IMR-90 (cell line): ENCODE results near the gene FGF12. TPM values are rescaled to one million over a fixed set of nuclear protein-coding genes. Genes with fewer than 3 reads are reported as not detected.

Experiments
- ATAC-seq: fragments of 200-7000 bp; cut with Tn5 transposase; 2 replicates; pipeline ENCODE4 v1.9.1; 2020; ENCODE audit warnings: low read depth, mild to moderate bottlenecking, moderate library complexity
- BruUV-seq: library from RNA; stranded (reverse); fragments of 400-500 nt; replicated peaks from 2 replicates; lab custom pipeline; 2021; lab: Mats Ljungman, UMichigan
- CTCF ChIA-PET: fragments of 300-600 bp; formaldehyde crosslinking; extraction: SDS; loops from one replicate; lab custom pipeline; 2021; ENCODE audit warnings: antibody characterized with exemption; lab: Yijun Ruan, JAX
- POLR2A ChIA-PET: fragments of 300-600 bp; sonication (Branson Sonifier 250); formaldehyde crosslinking; loops from one replicate; lab custom pipeline; 2022; ENCODE audit warnings: antibody characterized with exemption; ENCODE audit not compliant: unreplicated experiment; lab: Charles Lee
- DNase-seq: peaks from one replicate; pipeline ENCODE4 v3.0.0; 2013
- H2AFZ ChIP-seq: replicated peaks from 2 replicates; pipeline ENCODE3; 2013; ENCODE audit warnings: low read length, mild to moderate bottlenecking; ENCODE audit not compliant: poor library complexity
- H2AK5ac ChIP-seq: 2 replicates; pipeline ENCODE4 v1.6.1; 2013; ENCODE audit warnings: low read depth, low read length, inconsistent platforms
- H2AK9ac ChIP-seq: replicated peaks from 2 replicates; pipeline ENCODE3; 2013; ENCODE audit warnings: mild to moderate bottlenecking, low read depth, low read length, moderate library complexity; ENCODE audit not compliant: poor library complexity
- H2BK120ac ChIP-seq: 2 replicates; pipeline ENCODE4 v1.6.1; 2013; ENCODE audit warnings: low read depth, low read length, inconsistent platforms
- H2BK15ac ChIP-seq: 3 replicates; pipeline ENCODE4 v1.6.1; 2013; ENCODE audit warnings: low read depth, low read length, inconsistent platforms
- H2BK20ac ChIP-seq: 2 replicates; pipeline ENCODE4 v1.6.1; 2013; ENCODE audit warnings: low read depth, mild to moderate bottlenecking, inconsistent platforms, low read length, moderate library complexity
- H2BK5ac ChIP-seq: 2 replicates; pipeline ENCODE4 v1.6.1; 2013; ENCODE audit warnings: mild to moderate bottlenecking, low read depth, low read length, inconsistent platforms; ENCODE audit not compliant: poor library complexity, severe bottlenecking
- H3K14ac ChIP-seq: replicated peaks from 2 replicates; pipeline ENCODE4 v1.6.1; 2013; ENCODE audit warnings: low read depth, low read length, inconsistent platforms
- H3K18ac ChIP-seq: 2 replicates; pipeline ENCODE4 v1.6.1; 2013; ENCODE audit warnings: low read depth, low read length, control low read depth
- H3K23ac ChIP-seq: 2 replicates; pipeline ENCODE4 v1.6.1; 2013; ENCODE audit warnings: low read depth, low read length, inconsistent platforms
- H3K27ac ChIP-seq: 2 replicates; pipeline ENCODE4 v1.5.1; 2013; ENCODE audit warnings: mild to moderate bottlenecking, control low read depth, low read length; ENCODE audit not compliant: insufficient read depth
- H3K27me3 ChIP-seq: 2 replicates; pipeline ENCODE4 v1.6.1; 2013; ENCODE audit warnings: low read length; ENCODE audit not compliant: control insufficient read depth, insufficient read depth
- H3K36me3 ChIP-seq: 2 replicates; pipeline ENCODE4 v1.6.1; 2013; ENCODE audit warnings: low read length, mixed read lengths; ENCODE audit not compliant: control insufficient read depth, insufficient read depth
- H3K4ac ChIP-seq: 2 replicates; pipeline ENCODE4 v1.6.1; 2013; ENCODE audit warnings: low read depth, low read length, inconsistent platforms
- H3K4me1 ChIP-seq: 2 replicates; pipeline ENCODE4 v1.6.1; 2013; ENCODE audit warnings: low read length, mixed read lengths; ENCODE audit not compliant: control insufficient read depth, insufficient read depth
- H3K4me2 ChIP-seq: 2 replicates; pipeline ENCODE4 v1.6.1; 2013; ENCODE audit warnings: low read depth, mild to moderate bottlenecking, control low read depth, low read length, moderate library complexity
- H3K4me3 ChIP-seq: 2 replicates; pipeline ENCODE4 v1.5.1; 2013; ENCODE audit warnings: low read depth, mild to moderate bottlenecking, control low read depth, low read length, moderate library complexity; ENCODE audit not compliant: insufficient read depth
- H3K56ac ChIP-seq: 2 replicates; pipeline ENCODE4 v1.6.1; 2013; ENCODE audit warnings: low read length, inconsistent platforms; ENCODE audit not compliant: insufficient read depth; ENCODE audit errors: extremely low read depth
- H3K79me1 ChIP-seq, 2 experiments: 2 replicates each; pipeline ENCODE4 v1.6.1; 2013; ENCODE audit warnings: low read length in 2 of 2, inconsistent platforms in 1 of 2, low read depth in 1 of 2
- H3K9ac ChIP-seq: 2 replicates; pipeline ENCODE4 v1.6.1; 2013; ENCODE audit warnings: low read depth, low read length, control low read depth
- H3K9me1 ChIP-seq: 2 replicates; pipeline ENCODE4 v1.6.1; 2013; ENCODE audit warnings: low read length, inconsistent platforms; ENCODE audit not compliant: insufficient read depth
- H3K9me3 ChIP-seq: 2 replicates; pipeline ENCODE4 v1.6.1; 2013; ENCODE audit warnings: low read length; ENCODE audit not compliant: control insufficient read depth, insufficient read depth
- H4K20me1 ChIP-seq: 2 replicates; pipeline ENCODE4 v1.6.1; 2013; ENCODE audit warnings: low read length, inconsistent platforms; ENCODE audit not compliant: insufficient read depth
- H4K5ac ChIP-seq: 2 replicates; pipeline ENCODE4 v1.6.1; 2013; ENCODE audit warnings: mild to moderate bottlenecking, low read depth, low read length, control low read depth
- H4K8ac ChIP-seq, 2 experiments: 2 replicates each; pipeline ENCODE4 v1.6.1; 2013; ENCODE audit warnings: low read depth in 2 of 2, low read length in 2 of 2, control low read depth in 1 of 2, inconsistent platforms in 1 of 2
- H4K91ac ChIP-seq: 2 replicates; pipeline ENCODE4 v1.6.1; 2013; ENCODE audit warnings: low read depth, low read length, inconsistent platforms; ENCODE audit not compliant: insufficient read depth
- CHD1 ChIP-seq: IDR thresholded peaks from 2 replicates; pipeline ENCODE4 v1.6.1; 2012; ENCODE audit warnings: low read depth, low read length, improper control_type of control experiment
- CTCF ChIP-seq: conservative IDR thresholded peaks from 2 replicates; pipeline ENCODE4 v1.5.1; 2012; ENCODE audit warnings: mild to moderate bottlenecking, low read depth, low read length, improper control_type of control experiment
- FOS ChIP-seq: fragments of 150-350 bp; IDR thresholded peaks from 2 replicates; pipeline ENCODE4 v1.6.1; 2016; ENCODE audit warnings: low read depth, low read length
- MAFK ChIP-seq: IDR thresholded peaks from 2 replicates; pipeline ENCODE4 v1.6.1; 2012; ENCODE audit warnings: low read depth, low read length, improper control_type of control experiment
- MAZ ChIP-seq: IDR thresholded peaks from 2 replicates; pipeline ENCODE4 v1.6.1; 2012; ENCODE audit warnings: low read depth, mild to moderate bottlenecking, low read length, improper control_type of control experiment, moderate library complexity, borderline replicate concordance
- MXI1 ChIP-seq: IDR thresholded peaks from 2 replicates; pipeline ENCODE4 v1.6.1; 2012; ENCODE audit warnings: low read depth, mild to moderate bottlenecking, low read length, moderate library complexity, borderline replicate concordance
- NFE2L2 ChIP-seq: fragments of 150-350 bp; IDR thresholded peaks from 2 replicates; pipeline ENCODE4 v1.6.1; 2016; ENCODE audit warnings: low read depth, mild to moderate bottlenecking, low read length
- RAD21 ChIP-seq: IDR thresholded peaks from 2 replicates; pipeline ENCODE4 v1.6.1; 2012; ENCODE audit warnings: low read length, improper control_type of control experiment
- RFX5 ChIP-seq: IDR thresholded peaks from 2 replicates; pipeline ENCODE4 v1.8.0; 2012; ENCODE audit warnings: low read depth, mild to moderate bottlenecking, low read length, moderate library complexity
- SMC3 ChIP-seq: fragments of 150-350 bp; IDR thresholded peaks from 2 replicates; pipeline ENCODE4 v1.6.1; 2016; ENCODE audit warnings: low read depth, mild to moderate bottlenecking, antibody characterized with exemption, low read length, moderate library complexity
- WGBS, 2 experiments: methylation state at CpG; one replicate each; pipeline versions ENCODE4 v1.1.5 to v1.1.7; 2013; ENCODE audit warnings: missing lambda C conversion rate in 2 of 2; ENCODE audit not compliant: insufficient read length in 1 of 2; ENCODE audit errors: extremely low coverage in 2 of 2; 5-methylcytosine and 5-hydroxymethylcytosine counted together
- dilution Hi-C: fragments of 300-500 bp; cut with HindIII; formaldehyde crosslinking; loops from one replicate; pipeline ENCODE4 v1.14.3; 2018; ENCODE audit warnings: low sequenced_read_pairs; ENCODE audit not compliant: unreplicated experiment
- in situ Hi-C: fragments of 300-500 bp; cut with MboI; formaldehyde crosslinking; loops from 3 replicates; pipeline ENCODE4 v1.14.3; 2019; ENCODE audit warnings: low sequenced_read_pairs, inconsistent platforms, mixed read lengths
- intact Hi-C: fragments of 100-400 bp; cut with micrococcal nuclease; formaldehyde crosslinking; loops from 2 replicates; pipeline ENCODE4 v1.10.0; 2022
- polyA plus RNA-seq, 3 experiments: library from polyadenylated mRNA; depleted of rRNA; stranded (reverse); fragments of >200 nt; gene quantifications; 2 replicates each; pipeline ENCODE4 v1.2.3, GENCODE V29; 2012; ENCODE audit warnings: low replicate concordance in 1 of 3
- total RNA-seq: library from RNA; depleted of rRNA; stranded (reverse); fragments of >200 nt; gene quantifications from 2 replicates; pipeline ENCODE4 v1.2.3, GENCODE V29; 2012
- TF ChIP-seq, protein P1 (sequence below): fragments of 150-350 bp; IDR thresholded peaks from 2 replicates; pipeline ENCODE4 v1.6.1; 2017; ENCODE audit warnings: mild to moderate bottlenecking, antibody characterized with exemption, low read length, low read depth
- TF ChIP-seq, protein P2 (sequence below): fragments of 150-350 bp; IDR thresholded peaks from 2 replicates; pipeline ENCODE4 v1.6.1; 2016; ENCODE audit warnings: low read depth, mild to moderate bottlenecking, low read length, moderate library complexity, borderline replicate concordance

FGF12 gene
- total and polyA plus RNA-seq, 2 of the 4 experiments (the other 2 are of a cell fraction) = not detected

DNA sequence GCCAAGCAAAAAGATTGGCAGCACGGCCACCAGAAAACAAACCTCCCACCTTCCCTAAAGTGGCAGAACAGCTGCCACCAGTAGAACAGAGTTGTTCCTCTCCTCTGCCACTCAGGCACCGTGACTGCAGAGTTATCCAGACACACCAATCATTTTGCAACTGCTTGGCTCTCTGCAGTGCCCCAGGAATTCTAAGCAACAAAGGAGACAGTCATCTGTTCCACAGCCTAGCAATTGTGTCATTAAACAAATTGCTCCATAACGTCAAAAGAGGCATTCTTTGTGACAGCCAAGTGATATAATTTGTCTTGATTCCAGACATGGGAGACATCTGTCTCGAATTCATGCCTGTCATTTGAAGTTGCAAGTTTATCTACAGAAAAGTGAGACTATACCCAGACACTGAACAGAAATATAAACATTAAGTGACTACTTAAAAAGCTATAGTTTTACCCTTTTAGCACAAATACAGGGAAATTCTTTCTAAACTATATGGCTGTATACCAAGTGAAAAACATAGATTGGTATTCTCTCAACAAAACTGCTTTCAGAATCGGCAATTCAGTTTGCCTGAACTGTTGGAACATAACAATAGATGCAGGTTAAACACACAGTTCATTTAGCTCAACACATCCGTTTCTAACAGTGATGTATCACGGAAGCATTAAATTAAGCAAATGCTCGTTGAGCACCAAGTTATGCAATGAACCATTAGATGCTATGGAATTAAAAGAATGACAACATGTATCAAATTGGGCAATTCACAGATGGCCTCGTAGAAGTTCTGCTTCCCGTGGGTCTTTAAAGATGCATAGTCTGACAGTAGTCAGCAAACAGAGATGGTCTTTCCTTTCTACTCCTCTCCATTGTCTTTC, 281.3 kb downstream of the FGF12 start (continued):
- TF ChIP-seq CHD1 = no peak

DNA sequence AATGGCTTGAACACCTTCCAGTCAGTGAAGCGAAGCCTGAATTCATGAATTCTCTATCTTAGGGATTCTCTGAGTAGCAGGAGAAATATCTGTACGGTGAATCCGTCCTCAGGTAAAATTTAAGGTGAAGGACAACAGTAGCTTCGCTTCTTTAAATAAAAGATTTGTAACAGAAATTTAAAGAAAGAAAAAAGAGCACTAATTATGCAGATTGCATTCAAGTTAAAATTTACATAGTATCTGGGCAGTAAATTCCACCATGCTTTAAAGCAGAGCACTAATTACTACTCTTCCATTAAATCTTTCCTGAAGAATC, 282.6 kb downstream of the FGF12 start:
- Histone ChIP-seq H3K9me1 (no peaks in the 10 kb centered on the region), H4K5ac (no peak overlapping the region), H3K27me3 (no peaks in the 10 kb centered on the region), H2AK9ac (no peak overlapping the region), H3K56ac (no peak overlapping the region), H3K36me3 (no peaks in the 10 kb centered on the region), H3K23ac (no peak overlapping the region), H2BK20ac (no peak overlapping the region), H4K8ac (no peak overlapping the region), H3K9ac (no peak overlapping the region), H3K79me1 (no peaks in the 10 kb centered on the region), H3K4me1 (no peaks in the 10 kb centered on the region), H3K9me3 (no peaks in the 10 kb centered on the region), H3K27ac (no peak overlapping the region), H3K18ac (no peak overlapping the region), H2BK5ac (no peak overlapping the region), H2BK15ac (no peak overlapping the region), H3K4me3 (no peak overlapping the region), H4K91ac (no peak overlapping the region), H2AFZ (no peak overlapping the region), H2AK5ac (no peak overlapping the region), H4K20me1 (no peaks in the 10 kb centered on the region), H3K14ac (no peak overlapping the region), H2BK120ac (no peak overlapping the region), H3K4me2 (no peak overlapping the region), H3K4ac (no peak overlapping the region)
- no TSS peak for BruUV-seq
- dilution Hi-C loops = no loop called here
- intact Hi-C loops = loop anchor here (1.0 to 10.0 kb wide), 8 partner anchors 256 to 1740 kb away; no protein-coding TSS in a partner anchor
- ChIA-PET CTCF (interaction anchor here (0.7 to 1.7 kb wide), 18 partner anchors 9 to 1634 kb away, joined by 3 to 13 read pairs (median 4); no protein-coding TSS in a partner anchor), POLR2A (no interaction called here)
- in situ Hi-C loops = loop anchor here (5.0 to 25.0 kb wide), 2 partner anchors 1027 to 1632 kb away; no protein-coding TSS in a partner anchor
- DNase-seq = no peak
- WGBS, 2 experiments = no CpG with 5 or more reads among the region's 4 CpGs
- no peak for ATAC-seq
- TF ChIP-seq, protein P1, sequence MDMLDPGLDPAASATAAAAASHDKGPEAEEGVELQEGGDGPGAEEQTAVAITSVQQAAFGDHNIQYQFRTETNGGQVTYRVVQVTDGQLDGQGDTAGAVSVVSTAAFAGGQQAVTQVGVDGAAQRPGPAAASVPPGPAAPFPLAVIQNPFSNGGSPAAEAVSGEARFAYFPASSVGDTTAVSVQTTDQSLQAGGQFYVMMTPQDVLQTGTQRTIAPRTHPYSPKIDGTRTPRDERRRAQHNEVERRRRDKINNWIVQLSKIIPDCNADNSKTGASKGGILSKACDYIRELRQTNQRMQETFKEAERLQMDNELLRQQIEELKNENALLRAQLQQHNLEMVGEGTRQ = no peak
- TF ChIP-seq SMC3 (no peak), MXI1 (no peak), FOS (no peak), RAD21 (no peak), MAZ (no peak), MAFK (no peak), RFX5 (no peak), NFE2L2 (no peak), CTCF (no peak)
- TF ChIP-seq, protein P2, sequence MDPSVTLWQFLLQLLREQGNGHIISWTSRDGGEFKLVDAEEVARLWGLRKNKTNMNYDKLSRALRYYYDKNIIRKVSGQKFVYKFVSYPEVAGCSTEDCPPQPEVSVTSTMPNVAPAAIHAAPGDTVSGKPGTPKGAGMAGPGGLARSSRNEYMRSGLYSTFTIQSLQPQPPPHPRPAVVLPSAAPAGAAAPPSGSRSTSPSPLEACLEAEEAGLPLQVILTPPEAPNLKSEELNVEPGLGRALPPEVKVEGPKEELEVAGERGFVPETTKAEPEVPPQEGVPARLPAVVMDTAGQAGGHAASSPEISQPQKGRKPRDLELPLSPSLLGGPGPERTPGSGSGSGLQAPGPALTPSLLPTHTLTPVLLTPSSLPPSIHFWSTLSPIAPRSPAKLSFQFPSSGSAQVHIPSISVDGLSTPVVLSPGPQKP = no peak
